ENCODE measurements around the gene VEZT.

DNA sequence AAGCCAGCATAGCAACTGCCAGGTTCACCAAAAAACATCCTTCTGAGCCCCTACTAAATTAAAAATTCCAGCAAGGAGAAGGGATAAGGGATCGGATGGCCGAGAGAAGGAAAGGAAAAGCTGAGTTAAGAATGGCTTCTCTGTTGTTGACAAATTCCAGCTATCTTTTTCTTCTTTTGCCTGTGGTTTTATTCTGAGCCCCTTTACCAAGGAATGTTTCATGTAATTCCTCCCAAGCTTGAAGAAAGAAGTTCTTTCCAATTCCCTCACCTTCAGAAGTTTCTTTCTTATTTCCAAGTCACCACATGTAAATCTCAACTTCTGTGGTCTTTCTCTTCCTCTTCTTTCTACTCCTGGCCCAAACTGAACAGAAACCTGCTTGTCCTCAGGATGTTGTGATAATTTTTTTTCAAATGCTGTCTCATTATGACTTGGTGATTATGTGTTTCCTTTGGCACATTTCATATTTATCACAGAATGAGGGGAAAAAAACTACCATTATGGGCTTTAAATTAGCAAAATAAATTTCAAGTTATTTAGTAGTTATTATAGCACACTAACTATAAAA, 40.3 kb upstream of the VEZT start:
- TF ChIP-seq, protein P1, sequence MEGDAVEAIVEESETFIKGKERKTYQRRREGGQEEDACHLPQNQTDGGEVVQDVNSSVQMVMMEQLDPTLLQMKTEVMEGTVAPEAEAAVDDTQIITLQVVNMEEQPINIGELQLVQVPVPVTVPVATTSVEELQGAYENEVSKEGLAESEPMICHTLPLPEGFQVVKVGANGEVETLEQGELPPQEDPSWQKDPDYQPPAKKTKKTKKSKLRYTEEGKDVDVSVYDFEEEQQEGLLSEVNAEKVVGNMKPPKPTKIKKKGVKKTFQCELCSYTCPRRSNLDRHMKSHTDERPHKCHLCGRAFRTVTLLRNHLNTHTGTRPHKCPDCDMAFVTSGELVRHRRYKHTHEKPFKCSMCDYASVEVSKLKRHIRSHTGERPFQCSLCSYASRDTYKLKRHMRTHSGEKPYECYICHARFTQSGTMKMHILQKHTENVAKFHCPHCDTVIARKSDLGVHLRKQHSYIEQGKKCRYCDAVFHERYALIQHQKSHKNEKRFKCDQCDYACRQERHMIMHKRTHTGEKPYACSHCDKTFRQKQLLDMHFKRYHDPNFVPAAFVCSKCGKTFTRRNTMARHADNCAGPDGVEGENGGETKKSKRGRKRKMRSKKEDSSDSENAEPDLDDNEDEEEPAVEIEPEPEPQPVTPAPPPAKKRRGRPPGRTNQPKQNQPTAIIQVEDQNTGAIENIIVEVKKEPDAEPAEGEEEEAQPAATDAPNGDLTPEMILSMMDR (IDR thresholded peaks at IDR 0.05): no peak
- TF ChIP-seq SMC3 (IDR thresholded peaks at IDR 0.05; ENCODE audit: low read depth, low read length): no peak
- TF ChIP-seq, protein P2, sequence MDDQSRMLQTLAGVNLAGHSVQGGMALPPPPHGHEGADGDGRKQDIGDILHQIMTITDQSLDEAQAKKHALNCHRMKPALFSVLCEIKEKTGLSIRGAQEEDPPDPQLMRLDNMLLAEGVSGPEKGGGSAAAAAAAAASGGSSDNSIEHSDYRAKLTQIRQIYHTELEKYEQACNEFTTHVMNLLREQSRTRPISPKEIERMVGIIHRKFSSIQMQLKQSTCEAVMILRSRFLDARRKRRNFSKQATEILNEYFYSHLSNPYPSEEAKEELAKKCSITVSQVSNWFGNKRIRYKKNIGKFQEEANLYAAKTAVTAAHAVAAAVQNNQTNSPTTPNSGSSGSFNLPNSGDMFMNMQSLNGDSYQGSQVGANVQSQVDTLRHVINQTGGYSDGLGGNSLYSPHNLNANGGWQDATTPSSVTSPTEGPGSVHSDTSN (IDR thresholded peaks at IDR 0.05): no peak
- TF ChIP-seq, protein P3, sequence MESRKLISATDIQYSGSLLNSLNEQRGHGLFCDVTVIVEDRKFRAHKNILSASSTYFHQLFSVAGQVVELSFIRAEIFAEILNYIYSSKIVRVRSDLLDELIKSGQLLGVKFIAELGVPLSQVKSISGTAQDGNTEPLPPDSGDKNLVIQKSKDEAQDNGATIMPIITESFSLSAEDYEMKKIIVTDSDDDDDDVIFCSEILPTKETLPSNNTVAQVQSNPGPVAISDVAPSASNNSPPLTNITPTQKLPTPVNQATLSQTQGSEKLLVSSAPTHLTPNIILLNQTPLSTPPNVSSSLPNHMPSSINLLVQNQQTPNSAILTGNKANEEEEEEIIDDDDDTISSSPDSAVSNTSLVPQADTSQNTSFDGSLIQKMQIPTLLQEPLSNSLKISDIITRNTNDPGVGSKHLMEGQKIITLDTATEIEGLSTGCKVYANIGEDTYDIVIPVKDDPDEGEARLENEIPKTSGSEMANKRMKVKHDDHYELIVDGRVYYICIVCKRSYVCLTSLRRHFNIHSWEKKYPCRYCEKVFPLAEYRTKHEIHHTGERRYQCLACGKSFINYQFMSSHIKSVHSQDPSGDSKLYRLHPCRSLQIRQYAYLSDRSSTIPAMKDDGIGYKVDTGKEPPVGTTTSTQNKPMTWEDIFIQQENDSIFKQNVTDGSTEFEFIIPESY (IDR thresholded peaks at IDR 0.05; ENCODE audit: borderline replicate concordance, low read depth): no peak
- TF ChIP-seq ELF1 (IDR thresholded peaks at IDR 0.05): no peak
- TF ChIP-seq TAF1 (IDR thresholded peaks at IDR 0.05; ENCODE audit: borderline replicate concordance, low read depth, low read length): no peak
- TF ChIP-seq, protein P4, sequence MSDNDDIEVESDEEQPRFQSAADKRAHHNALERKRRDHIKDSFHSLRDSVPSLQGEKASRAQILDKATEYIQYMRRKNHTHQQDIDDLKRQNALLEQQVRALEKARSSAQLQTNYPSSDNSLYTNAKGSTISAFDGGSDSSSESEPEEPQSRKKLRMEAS (IDR thresholded peaks at IDR 0.05; ENCODE audit: low read depth): no peak
- no peak for TF ChIP-seq NFIC (IDR thresholded peaks at IDR 0.05; ENCODE audit: borderline replicate concordance)
- TF ChIP-seq EZH2phosphoT487 (IDR thresholded peaks at IDR 0.05; ENCODE audit: borderline replicate concordance, low read depth): no peak
